Measurements from ENCODE around the gene GPSM1. TPM values are rescaled to one million over a fixed set of nuclear protein-coding genes. Genes with fewer than 3 reads are reported as not detected.

The GPSM1 gene
- total RNA-seq, 1 experiment from 2014 or later = 6.6 TPM

DNA sequence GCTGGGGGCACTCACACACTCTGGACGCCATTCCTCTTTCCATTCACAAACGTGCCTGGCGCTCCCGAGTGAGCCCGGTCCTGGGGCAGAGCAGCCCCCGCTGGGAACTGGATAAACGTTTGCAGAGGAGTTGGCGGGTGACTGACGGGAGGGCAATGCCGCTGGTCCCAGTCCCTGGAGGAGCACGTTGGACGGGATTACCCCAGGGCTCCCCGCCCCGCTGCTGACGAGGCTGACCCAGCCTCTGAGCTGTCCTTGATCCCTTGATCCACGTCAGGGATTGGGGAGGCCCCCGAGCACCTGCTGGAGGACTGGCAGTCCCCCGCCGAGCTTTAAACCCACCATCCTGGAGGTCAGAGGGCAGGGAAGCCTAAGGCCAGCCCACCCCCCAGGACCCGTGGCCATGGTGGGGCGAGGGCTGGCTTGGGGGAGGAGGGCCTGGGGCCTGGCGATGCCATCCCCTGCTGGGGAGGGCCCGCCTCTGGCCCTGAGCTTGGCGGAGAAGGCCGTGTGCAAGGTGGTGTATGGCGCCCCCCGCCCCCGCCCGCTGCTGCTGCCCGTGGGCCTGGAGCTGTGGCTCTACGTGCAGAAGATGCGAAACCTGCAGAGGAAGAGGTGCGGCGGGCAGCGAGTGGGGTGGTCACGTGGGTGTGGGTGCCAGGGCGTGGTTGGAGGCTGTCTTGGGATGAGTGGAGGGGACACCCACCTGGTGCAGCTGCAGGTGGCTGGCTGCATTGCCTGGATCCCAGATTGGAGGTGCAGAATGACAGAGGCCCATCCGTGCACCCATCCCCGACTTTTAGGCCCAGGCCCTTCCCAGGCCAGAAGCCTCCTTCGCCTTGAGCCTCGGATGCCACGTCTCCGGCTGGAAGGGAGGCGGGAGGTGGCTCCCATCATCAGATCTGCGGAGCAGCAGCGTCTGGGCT, 4.5 kb downstream of the GPSM1 start:
- DNase-seq (ENCODE audit: low read depth) = no peak

DNA sequence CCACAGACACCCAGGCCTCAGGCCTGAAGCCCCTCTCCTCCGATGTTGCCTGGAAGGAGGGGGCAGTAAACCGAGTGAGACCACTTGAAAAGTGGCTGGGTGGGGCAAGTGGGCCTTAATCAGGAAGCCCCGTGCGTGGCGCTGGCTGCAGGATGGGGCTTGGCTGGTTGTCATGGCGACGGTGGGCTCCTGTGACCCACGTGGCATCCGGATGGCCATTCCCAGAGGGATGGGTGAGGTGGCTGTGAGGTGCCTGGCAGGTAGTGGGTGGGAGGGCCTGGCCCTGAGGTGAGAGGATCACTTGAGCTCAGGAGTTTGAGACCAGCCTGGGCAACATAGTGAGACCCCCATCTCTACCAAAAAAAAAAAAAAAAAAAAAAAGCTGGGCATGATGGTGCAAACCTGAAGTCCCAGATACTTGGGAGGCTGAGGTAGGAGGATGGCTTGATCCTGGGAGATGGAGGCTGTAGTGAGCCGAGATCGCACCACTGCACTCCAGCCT, 5.2 kb downstream of the GPSM1 start:
- no peak for DNase-seq (ENCODE audit: low read depth)

DNA sequence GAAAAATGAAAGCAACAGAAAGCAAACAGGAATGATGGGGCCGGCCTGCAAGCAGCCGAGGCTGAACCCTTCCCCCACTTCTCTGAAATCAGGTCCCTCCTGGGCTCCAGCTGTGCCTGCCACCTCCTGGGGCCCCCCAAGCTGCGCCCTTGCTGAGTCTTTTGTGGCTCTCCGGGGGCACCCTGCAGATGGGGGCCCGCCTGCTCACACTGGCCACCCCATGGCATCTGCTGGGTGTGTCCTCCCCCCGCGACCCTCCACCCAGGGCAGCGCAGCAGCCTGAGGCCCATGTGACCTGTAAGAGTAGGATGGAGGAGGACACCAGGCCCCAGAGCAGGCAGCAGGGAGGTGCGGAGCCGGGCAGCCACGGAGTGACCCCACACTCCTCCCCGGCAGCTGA, 5.7 kb downstream of the GPSM1 start:
- no peak for DNase-seq (ENCODE audit: low read depth)

DNA sequence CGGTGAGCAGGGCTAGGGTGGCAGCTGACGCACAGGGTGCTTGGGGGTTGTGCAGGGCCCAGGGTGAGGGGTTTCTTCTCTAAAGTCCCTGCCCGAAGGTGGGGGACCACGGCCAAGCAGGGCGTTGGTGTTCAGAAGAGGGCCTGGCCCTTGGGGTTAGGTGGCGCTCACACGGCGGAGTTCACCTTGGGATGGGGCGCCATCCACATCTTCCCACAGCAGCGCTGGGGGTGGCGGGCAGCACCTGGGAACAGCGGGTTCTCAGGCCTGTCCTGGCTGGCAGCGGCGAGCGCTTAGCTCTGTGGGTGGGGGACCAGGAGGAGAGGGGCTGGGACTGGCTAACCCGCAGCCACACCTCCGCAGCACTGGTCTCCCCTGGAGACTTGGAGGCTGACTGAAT, 6.1 kb downstream of the GPSM1 start:
- no peak for DNase-seq (ENCODE audit: low read depth)

DNA sequence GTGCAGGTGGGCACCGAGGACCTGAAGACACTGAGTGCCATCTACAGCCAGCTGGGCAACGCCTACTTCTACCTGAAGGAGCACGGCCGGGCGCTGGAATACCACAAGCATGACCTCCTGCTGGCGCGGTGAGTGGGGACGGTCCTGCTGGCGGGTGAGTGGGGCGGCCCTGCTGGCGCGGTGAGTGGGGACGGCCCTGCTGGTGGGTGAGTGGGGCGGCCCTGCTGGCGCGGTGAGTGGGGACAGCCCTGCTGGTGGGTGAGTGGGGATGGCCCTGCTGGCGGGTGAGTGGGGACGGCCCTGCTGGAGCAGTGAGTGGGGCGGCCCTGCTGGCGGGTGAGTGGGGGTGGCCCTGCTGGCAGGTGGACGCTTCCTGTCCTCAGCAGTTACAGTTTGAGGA, 7.2 kb downstream of the GPSM1 start:
- DNase-seq (ENCODE audit: low read depth) = no peak

DNA sequence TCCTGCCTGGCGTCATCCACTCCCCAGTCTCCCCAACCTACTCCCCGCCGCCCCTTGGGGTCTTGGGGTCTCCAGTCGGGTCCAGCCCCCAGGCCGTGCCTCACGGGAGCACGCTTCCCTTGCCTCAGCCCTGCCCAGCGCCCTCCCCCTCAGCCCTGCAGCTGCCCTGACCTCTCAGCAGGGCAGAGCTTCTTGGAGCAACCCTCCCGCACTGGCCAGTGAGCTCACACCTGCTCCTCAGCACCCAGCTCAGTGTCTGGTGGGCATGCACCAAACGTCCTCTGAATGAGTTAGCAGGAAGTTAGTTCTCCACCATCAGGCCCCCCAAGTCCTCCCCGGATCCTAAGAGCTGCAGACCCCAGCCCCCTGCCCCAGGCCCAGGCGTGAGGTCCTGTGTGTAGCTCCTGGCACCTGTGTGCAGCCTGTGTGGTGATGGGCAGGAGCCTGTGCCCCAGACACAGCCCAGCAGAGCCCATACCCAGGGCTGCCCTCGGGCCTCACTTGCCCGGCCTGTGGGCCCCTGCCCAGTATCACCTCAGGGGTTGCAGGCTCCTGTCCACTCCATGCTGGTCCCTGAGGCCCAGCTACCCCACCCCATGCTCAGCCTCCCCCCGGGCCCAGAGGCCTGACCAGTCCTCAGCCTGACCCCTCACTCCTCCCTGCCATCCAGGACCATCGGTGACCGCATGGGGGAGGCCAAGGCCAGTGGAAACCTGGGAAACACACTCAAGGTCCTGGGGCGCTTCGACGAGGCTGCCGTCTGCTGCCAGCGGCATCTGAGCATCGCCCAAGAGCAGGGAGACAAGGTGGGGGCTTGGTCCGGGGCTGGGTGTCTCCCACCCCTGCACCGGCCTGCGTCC, 8.2 kb downstream of the GPSM1 start:
- no peak for DNase-seq (ENCODE audit: low read depth)

DNA sequence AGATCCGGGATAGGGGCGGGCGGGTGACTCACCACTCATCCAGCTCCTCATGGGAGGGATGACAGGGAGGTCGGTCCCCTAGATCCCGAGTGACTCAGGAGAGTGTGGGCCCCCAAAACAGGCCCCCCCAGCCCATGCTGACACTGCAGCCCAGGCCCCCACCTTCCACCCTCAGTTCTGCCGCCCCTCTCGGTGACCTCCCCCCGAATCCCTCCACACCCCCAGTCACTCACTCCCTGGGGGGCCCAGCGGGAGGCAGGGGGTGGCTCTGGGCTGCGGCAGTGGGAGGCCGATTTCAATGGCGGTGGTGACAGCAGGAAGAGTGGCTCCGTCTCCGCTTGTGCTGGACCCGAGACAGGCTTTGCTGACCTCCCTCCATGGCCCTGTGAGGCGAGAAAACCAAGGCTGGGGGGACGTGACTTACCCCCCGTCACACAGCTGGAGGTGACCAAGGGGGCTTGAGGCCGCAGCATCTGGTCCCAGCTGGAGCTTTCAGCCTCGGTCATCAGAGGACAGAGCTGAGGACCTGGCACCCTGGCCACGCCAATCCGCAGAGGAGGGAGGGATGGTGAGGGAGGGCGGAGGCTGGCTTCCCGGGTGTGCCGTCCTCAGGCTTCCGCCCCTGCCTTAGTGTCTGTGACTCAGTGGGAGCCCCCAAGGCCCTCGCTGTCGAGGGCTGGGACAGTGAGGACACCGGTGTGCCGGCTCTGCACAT, 9.0 kb downstream of the GPSM1 start:
- no peak for DNase-seq (ENCODE audit: low read depth)

DNA sequence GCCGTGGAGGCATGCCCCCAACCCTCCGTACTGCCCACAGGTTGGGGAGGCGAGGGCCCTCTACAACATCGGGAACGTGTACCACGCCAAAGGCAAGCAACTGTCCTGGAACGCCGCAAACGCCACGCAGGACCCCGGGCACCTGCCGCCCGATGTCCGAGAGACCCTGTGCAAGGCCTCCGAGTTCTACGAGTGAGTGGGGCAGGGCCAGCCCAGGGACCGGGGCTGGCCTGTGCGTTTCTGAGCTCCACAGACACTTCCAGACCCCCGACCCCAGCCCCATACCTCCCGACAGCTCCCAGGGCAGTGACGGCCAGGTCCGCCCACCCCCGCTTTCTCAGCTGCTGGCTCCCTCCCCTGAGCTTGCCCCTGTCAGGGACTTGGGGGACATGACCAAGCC, 9.5 kb downstream of the GPSM1 start:
- DNase-seq (ENCODE audit: low read depth) = no peak

DNA sequence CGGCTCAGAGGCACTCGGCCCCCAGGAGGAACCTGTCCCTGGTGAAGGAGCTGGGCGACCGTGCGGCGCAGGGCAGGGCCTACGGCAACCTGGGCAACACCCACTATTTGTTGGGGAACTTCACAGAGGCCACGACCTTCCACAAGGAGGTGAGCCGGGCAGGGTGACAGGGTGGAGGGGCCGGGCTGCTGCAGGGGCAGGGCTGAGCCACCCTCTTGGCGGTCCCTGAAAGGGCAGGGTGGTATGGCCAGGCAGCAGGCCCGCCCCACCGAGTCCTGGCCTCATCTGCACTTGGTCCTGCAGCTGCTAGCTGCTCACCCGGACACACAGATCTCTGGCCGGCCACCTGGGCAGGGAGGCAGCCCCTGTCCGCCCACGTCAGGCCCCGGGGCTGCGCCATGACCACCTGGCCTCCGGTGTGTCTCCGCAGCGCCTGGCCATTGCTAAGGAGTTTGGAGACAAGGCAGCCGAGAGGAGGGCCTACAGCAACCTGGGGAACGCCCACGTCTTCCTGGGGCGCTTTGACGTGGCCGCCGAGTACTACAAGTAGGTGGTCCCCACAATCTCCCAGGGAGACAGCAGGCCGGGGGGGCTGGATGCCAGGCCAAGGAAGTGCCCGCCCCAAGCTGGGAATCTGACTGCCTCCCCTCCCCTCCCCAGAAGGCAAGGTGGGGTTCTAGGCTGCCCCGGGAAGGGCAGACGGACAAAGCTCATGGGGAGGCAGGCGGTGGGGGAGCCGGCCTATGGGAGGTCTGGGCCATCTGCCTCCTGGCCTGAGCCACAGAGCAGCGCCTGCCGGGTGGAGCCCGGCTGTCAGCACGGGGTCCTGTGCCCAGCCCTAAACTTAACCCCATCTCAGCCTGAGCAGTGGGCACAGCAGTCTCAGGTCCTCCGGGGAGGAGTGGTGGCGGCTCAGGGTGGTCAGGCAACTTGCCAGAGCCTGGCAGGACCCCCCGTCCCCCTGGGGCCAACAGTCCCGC, 10.4 kb downstream of the GPSM1 start:
- DNase-seq (ENCODE audit: low read depth) = no peak

DNA sequence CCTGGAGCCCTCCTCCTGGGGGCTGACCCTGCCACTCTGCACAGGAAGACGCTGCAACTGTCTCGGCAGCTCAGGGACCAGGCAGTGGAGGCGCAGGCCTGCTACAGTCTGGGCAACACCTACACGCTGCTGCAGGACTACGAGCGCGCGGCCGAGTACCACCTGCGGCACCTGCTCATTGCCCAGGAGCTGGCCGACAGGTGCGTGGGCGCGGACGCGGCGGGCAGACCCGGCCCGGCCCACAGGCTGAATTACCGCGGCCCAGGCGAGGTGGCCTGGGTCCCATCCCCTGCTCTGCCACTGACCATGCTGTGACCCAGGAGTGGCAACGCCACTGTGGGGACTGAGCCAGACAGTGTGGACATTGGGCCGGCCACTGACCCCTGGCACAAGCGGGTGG, 11.2 kb downstream of the GPSM1 start:
- DNase-seq (ENCODE audit: low read depth) = no peak

DNA sequence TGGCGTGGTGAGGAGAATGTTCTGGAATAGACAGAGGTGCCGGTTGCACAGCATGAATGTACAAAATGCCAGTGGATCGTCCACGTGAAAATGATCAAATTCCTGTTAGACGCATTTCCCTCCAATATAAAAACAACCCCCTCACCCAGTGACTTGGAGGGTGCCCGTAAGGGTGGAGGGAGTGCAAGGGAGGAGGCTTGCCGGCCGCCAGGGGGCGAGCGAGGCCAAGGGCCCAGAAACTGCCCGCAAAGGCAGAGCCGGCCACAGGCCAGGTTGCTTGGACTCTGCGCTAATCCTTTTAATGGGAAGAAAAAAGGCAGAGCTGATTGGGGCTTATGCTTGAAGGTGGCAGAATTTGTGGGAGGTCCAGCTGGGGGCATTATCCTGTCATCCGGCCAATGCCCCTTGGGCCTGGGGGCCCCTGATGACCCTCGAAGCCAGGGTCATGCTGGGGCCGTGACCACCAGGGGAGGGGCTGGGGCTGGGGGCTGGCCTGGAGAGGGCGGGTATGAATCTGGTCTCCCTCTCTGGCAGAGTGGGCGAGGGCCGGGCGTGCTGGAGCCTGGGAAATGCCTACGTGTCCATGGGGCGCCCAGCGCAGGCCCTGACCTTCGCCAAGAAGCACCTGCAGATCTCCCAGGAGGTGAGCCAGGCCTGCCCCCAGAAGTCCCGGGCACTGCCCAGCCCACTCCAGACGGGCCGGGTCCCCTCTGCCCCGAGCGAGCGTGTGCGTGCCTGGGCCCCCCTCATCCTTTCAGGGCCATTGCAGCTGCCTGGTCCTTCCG, 12.0 kb downstream of the GPSM1 start:
- DNase-seq (ENCODE audit: low read depth) = peak; percentile 36

DNA sequence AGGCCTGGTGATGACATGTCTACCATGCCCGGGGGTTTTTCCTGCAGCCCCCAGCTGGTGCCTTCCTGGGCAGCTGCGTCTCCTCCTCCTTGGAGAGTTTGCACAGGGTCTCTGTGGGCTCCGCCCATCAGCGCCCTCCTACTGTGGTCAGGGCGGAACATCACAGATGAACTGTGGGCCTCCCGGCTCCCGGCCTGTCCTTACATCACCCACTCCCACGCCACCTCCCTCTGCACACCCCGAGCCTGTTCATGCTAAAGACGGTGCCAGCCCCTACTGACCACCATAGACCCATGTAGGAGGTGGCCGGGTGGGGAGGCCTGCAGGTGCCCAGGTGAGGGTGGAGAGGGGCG, 12.6 kb downstream of the GPSM1 start:
- no peak for DNase-seq (ENCODE audit: low read depth)

DNA sequence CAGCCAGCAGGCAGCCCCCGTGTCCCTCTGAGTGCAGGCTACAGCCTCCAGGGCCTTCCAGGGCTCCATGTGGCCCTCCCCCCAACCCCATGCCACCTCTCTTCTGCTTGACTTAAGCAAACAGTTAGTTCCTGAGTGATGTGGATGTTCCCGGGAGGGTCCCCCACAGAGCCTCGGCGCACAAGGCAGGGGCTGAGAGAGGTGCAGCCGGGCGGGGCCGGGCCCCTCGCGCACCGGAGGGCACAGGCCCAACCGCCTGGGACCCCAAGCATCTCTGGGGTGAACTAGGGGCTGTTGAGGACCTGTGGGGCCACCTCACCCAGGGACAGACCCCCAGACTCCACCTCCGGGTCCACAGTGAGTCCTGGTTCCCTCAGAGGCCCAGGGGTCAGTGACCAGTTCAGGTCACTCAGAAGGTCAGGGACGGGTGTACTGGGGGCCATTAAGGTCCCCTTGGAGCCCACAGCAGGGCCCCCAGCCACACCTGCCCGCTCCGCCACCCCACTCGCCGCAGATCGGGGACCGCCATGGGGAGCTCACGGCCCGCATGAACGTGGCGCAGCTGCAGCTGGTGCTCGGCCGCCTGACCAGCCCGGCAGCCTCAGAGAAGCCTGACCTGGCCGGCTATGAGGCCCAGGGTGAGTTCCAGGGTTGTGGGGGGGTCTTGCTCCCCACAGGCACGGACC, 13.2 kb downstream of the GPSM1 start:
- DNase-seq (ENCODE audit: low read depth) = no peak

DNA sequence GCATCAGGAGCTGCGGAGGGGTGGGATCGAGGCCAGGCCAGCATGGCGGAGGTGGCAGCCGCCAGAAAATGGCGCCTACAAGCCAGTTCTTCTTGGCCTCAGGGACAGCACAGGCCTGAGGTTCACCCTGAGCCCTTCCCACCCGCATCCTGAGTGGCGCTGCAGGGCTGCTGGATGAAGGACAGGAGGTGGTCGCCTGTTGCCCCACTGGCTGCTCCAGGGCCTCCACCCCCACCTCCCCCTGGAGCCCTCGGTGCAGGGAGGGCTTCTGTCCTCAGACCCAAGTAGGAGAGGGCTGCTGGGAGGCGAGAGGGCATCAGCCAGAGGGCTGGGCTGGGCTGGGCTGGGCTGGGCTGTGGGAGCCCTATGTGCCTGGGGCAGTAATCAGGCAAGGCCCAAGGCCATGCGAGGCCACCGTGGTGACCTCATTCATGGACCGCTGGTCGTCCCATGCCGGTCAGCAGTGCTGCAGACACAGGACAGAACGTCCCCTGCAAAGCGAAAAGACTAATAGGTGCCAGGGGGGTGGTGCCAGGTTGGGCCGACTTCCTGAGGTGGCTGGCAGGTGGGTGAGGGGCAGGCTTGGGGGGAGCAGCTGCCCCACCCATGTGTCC, 13.8 kb downstream of the GPSM1 start:
- DNase-seq (ENCODE audit: low read depth) = no peak

DNA sequence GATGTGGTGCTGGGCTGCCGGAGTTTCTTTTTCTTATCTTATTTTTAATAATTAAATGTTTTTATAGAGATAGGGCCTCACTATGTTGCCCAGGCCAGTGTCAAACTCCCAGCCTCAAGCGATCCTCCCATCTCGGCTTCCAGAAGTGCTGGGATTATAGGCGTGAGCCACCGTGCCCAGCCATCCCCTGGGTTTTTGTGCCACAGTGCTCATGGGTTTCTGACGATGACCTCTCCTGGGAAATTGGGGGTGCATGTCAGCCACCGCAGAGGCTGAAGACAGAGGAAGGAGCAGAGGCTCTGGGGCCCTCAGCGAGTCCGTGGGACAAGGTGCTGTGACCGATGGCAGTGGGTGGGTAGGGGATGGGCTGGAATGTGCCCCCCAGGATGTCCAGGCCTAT, 14.4 kb downstream of the GPSM1 start:
- DNase-seq (ENCODE audit: low read depth) = no peak

DNA sequence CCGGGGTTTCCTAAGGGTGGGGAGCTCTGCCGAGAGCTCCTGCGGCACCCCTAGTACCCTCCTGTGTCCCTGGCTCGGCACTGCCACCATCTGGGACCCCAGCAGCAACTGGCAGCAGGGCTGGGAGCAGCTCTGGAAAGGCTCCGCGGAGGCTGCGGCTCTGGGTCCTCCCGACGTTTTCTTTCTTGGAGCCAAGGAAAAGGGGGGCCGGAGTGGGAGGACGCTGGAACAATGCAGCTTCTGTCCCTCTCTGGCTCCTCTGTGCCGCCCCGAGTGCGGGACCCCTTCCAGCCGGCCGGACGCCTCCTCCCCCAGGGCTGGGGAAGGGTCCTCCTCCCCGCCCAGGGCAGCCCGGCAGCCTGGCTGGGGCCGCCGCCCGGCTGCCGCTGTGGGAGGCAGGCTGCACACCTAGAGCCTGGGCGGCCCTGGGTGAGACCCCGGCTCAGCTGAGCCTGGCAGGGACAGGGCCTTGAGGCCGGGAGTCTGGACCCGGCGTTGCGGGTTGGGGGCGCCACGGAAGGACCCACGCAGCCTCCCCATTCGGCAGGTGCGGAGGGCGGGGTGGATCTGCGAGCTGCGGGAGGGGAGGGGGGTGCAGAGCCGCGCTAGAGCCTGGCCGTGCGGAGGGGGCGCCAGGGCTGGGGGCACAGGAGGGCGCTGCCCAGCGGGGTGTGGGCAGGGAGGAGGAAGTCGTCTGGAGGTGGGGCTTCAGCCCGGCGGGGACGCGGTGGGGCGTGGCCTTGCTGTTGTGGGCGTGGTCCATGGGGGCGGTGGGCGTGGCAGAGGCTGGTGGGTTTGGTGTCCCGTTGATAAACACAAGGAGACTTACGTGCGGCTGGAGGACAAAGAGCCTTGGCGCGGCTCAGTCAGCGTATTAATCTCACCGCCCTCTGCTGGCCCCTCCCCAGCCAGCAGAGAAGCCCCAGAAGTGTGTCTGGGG, 15.1 kb downstream of the GPSM1 start:
- peak; percentile 69 for DNase-seq (ENCODE audit: low read depth)

DNA sequence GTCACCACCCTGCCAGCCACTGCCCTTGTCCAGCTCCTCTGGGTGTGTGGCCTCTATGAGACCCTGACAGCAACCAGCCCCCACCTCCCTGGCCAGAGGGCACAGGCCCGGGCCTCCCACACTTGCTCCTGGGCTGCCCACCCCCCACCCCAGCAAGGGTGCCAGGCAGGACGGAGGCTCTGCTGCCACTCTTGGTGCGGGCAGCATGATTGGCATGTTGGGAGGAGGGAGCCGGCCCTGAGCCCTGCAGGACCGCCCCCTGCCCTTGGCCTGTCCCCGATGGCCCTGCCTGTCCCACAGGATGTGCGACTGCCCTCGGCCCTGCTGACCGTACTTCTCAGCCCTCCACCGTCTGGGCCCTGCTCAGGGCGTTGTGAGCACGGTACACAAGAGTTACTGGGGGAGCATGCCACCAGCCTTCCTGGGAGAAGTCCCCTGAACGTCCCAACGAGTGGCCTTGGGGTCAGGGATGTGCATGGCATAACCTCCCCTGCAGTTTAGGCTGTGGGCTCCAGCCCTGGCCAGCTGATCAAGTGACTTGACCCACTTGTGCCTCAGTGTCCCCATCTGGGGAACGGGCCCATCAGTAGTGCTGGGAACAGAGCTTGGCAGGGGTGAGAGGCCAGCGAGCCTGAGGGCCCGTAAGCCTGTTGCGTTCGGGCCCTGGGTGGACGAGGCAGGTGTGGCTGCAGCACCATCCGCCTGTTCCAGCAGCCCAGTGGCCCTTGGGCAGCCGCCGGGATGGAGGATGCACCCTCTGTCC, 16.0 kb downstream of the GPSM1 start:
- DNase-seq (ENCODE audit: low read depth) = no peak

Data from RPMI7951 (cell line).